Neuronal stem cell (in vitro differentiated cells): ENCODE results near the gene CHPF2.

Experiments used
- DNase-seq: peaks from one replicate; pipeline ENCODE4 v3.0.0-alpha.2; 2013; ENCODE audit warnings: low spot score
- H2AFZ ChIP-seq: one replicate; pipeline ENCODE4 v1.6.1; 2013; ENCODE audit warnings: mild to moderate bottlenecking, low read length, inconsistent platforms
- H2AK5ac ChIP-seq: 2 replicates; pipeline ENCODE4 v1.6.1; 2013; ENCODE audit warnings: low read depth, mild to moderate bottlenecking, inconsistent platforms, low read length, moderate library complexity, mixed read lengths
- H2BK120ac ChIP-seq: 2 replicates; pipeline ENCODE4 v1.6.1; 2013; ENCODE audit warnings: low read depth, mild to moderate bottlenecking, inconsistent platforms, low read length, moderate library complexity, mixed read lengths
- H2BK12ac ChIP-seq: one replicate; pipeline ENCODE4 v1.6.1; 2013; ENCODE audit warnings: low read length, inconsistent platforms
- H2BK15ac ChIP-seq: 2 replicates; pipeline ENCODE4 v1.6.1; 2013; ENCODE audit warnings: mild to moderate bottlenecking, low read length, inconsistent platforms, mixed read lengths
- H2BK5ac ChIP-seq: one replicate; pipeline ENCODE4 v1.6.1; 2013; ENCODE audit warnings: inconsistent platforms, mild to moderate bottlenecking, low read length, moderate library complexity
- H3K14ac ChIP-seq: one replicate; pipeline ENCODE4 v1.6.1; 2013; ENCODE audit warnings: low read length, inconsistent platforms
- H3K18ac ChIP-seq: 2 replicates; pipeline ENCODE4 v1.6.1; 2013; ENCODE audit warnings: low read length, inconsistent platforms
- H3K23ac ChIP-seq: 2 replicates; pipeline ENCODE4 v1.6.1; 2013; ENCODE audit warnings: low read depth, mild to moderate bottlenecking, mixed read lengths, low read length, inconsistent platforms; ENCODE audit not compliant: poor library complexity
- H3K27ac ChIP-seq: replicated peaks from 3 replicates; pipeline ENCODE4 v1.5.1; 2013; ENCODE audit warnings: low read length, inconsistent platforms
- H3K27me3 ChIP-seq, 3 experiments: 2 replicates each; pipeline ENCODE4 v1.6.1; 2013; ENCODE audit warnings: low read length in 3 of 3, mild to moderate bottlenecking in 2 of 3, inconsistent platforms in 1 of 3, low read depth in 1 of 3, mixed read lengths in 1 of 3, moderate library complexity in 1 of 3; ENCODE audit not compliant: control insufficient read depth in 3 of 3, insufficient read depth in 3 of 3
- H3K36me3 ChIP-seq, 2 donors: replicated peaks in 1 of 2; 2 replicates each; pipeline ENCODE4 v1.6.1; 2013; ENCODE audit warnings: low read length in 2 of 2; ENCODE audit not compliant: control insufficient read depth in 2 of 2, insufficient read depth in 2 of 2
- H3K4ac ChIP-seq: 2 replicates; pipeline ENCODE4 v1.6.1; 2013; ENCODE audit warnings: inconsistent platforms, mild to moderate bottlenecking, low read length, moderate library complexity
- H3K4me1 ChIP-seq, 2 donors: 1 replicate in 1 of 2; 2 replicates in 1 of 2; pipeline ENCODE4 v1.6.1; 2013; ENCODE audit warnings: low read length in 2 of 2, low read depth in 1 of 2; ENCODE audit not compliant: control insufficient read depth in 2 of 2, insufficient read depth in 1 of 2
- H3K4me2 ChIP-seq: one replicate; pipeline ENCODE4 v1.6.1; 2013; ENCODE audit warnings: mild to moderate bottlenecking, low read length, inconsistent platforms; ENCODE audit not compliant: insufficient read depth, poor library complexity, severe bottlenecking
- H3K4me3 ChIP-seq, 2 donors: 2 replicates each; pipeline ENCODE4 v1.5.1; 2013; ENCODE audit warnings: low read length in 2 of 2, mild to moderate bottlenecking in 2 of 2, inconsistent platforms in 1 of 2, moderate library complexity in 1 of 2
- H3K79me1 ChIP-seq: one replicate; pipeline ENCODE4 v1.6.1; 2013; ENCODE audit warnings: low read depth, mild to moderate bottlenecking, inconsistent platforms, low read length, moderate library complexity
- H3K9ac ChIP-seq: one replicate; pipeline ENCODE4 v1.6.1; 2013; ENCODE audit warnings: mild to moderate bottlenecking, low read depth, low read length, inconsistent platforms; ENCODE audit not compliant: poor library complexity
- H3K9me3 ChIP-seq, 2 donors: replicated peaks in 1 of 2; 2 replicates each; pipeline versions ENCODE3 to v1.6.1; 2013; ENCODE audit warnings: low read length in 2 of 2, mild to moderate bottlenecking in 2 of 2, inconsistent platforms in 1 of 2, low read depth in 1 of 2, mixed read lengths in 1 of 2, moderate library complexity in 1 of 2; ENCODE audit not compliant: control insufficient read depth in 2 of 2, insufficient read depth in 1 of 2
- H4K8ac ChIP-seq: one replicate; pipeline ENCODE4 v1.6.1; 2013; ENCODE audit warnings: low read depth, mild to moderate bottlenecking, inconsistent platforms, low read length, moderate library complexity
- H4K91ac ChIP-seq: one replicate; pipeline ENCODE4 v1.6.1; 2013; ENCODE audit warnings: low read length, low read depth, mild to moderate bottlenecking, inconsistent platforms; ENCODE audit not compliant: poor library complexity
- WGBS, 2 donors: extraction: QIAGEN DNeasy Blood & Tissue Kit; methylation state at CpG; one replicate each; pipeline ENCODE4 v1.1.7; 2013; ENCODE audit warnings: missing lambda C conversion rate in 2 of 2, mixed read lengths in 1 of 2; ENCODE audit not compliant: insufficient read length in 2 of 2, insufficient replicate concordance in 1 of 2; ENCODE audit errors: extremely low coverage in 2 of 2; 5-methylcytosine and 5-hydroxymethylcytosine counted together

CHPF2 gene

DNA sequence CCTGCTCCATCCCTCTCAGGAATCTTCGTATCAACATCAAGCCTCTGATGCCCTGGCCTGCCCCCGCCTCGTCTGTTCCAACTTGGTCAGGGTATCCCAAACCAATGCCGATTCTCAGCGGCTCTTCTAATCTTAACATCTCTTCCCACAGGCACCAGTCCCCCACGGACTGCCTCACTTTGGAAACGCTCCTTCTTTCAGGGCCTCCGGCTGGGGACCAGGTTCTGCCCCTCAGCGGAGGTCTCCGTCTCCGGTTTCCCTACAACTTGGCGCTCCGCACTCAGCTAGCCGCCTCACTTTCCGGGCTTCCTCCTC lies 5.8 kb upstream of the CHPF2 start:
- H2BK5ac ChIP-seq = peak overlapping the region; percentile 68
- no peak overlapping the region for H3K4ac ChIP-seq
- no peak overlapping the region for H3K14ac ChIP-seq
- H3K4me3 ChIP-seq = peak overlapping the region; percentile 84 to 88
- H2BK12ac ChIP-seq = no peak overlapping the region
- no peaks in the 10 kb centered on the region for H3K27me3 ChIP-seq
- peak overlapping the region; percentile 85 for H2AFZ ChIP-seq
- no peak overlapping the region for H4K8ac ChIP-seq
- H3K27ac ChIP-seq = no peak overlapping the region
- no peak overlapping the region for H2BK15ac ChIP-seq
- peaks cover 6% of the 10 kb centered on the region for H3K79me1 ChIP-seq
- H2BK120ac ChIP-seq = no peak overlapping the region
- H3K9me3 ChIP-seq = no peaks in the 10 kb centered on the region
- no peak for DNase-seq
- H3K9ac ChIP-seq = peak overlapping the region; percentile 98
- H3K23ac ChIP-seq = peak overlapping the region; percentile 96
- H4K91ac ChIP-seq = no peak overlapping the region
- WGBS, 2 donors = no CpG with 5 or more reads among the region's 15 CpGs
- H2AK5ac ChIP-seq = no peak overlapping the region
- peaks cover 7 to 17% of the 10 kb centered on the region in 2 donors for H3K4me1 ChIP-seq
- H3K36me3 ChIP-seq = peaks cover 26 to 44% of the 10 kb centered on the region in 2 donors
- peak overlapping the region; percentile 7 for H3K18ac ChIP-seq
- peak overlapping the region; percentile 80 for H3K4me2 ChIP-seq

DNA sequence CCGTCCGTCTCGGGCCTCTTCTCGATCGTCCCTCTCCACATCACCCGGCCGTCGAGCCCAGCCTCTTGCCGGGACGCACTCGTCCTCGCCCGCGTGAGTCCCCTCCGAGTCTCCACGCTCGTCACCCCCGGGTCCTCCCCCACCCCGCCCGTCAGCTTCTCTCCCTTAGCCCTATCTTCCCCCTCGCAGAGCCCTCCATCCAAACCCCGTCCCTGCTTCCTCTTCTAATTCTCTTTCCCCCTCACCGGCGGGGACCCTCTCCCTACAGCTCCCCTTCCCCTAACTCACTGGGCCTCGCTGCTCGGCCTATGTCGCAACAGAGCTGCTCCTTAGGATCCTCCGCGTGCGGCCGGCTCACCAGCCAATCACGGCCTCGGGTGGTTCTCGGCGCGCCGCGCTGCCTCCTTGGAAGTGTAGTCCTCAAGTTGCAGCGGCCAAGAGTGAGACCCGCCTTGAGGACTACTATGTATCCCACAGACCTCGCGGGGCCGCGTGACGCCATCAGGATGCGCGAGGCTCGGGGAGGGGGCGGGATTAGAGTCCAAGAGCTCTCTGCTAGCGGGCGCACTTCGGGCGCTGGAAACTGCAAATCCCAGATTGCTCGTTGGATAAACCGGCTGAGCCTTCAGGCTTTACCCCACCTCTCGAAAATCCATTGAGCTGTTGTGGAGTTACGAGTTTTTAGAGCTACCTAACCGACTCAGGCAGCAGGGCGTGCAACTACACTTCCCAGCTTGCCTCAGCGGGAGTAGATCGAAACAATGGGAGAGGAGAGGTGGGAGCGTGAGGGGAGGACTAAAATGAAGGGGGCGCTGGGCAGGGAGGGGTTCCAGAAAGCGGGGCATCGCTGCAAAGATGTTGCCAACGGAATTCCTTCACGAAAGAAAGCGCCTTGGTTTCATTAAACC lies 5.2 kb upstream of the CHPF2 start, which contains the start of gene ABCF2:
Gene ABCF2, minus strand, starts transcription at position 331 of the 908 bp plus-strand sequence. CDS start 747 bp downstream, outside the sequence.
- Histone ChIP-seq H3K23ac (peak within 1 kb of the TSS; percentile 96), H3K4ac (no peak within 1 kb of the TSS), H3K4me3 (peak within 1 kb of the TSS; percentile 84 to 88), H2BK12ac (no peak within 1 kb of the TSS), H4K8ac (no peak within 1 kb of the TSS), H3K9ac (peak within 1 kb of the TSS; percentile 98), H2BK5ac (peak within 1 kb of the TSS; percentile 68), H3K27me3 (no peaks in the 10 kb centered on the region), H3K79me1 (peaks cover 6% of the 10 kb centered on the region), H2AFZ (peak within 1 kb of the TSS; percentile 90), H3K14ac (no peak within 1 kb of the TSS), H2AK5ac (no peak within 1 kb of the TSS), H2BK120ac (no peak within 1 kb of the TSS), H3K9me3 (no peaks in the 10 kb centered on the region), H3K27ac (peak within 1 kb of the TSS; percentile 96), H3K4me1 (peaks cover 7 to 17% of the 10 kb centered on the region in 2 donors), H3K18ac (peak within 1 kb of the TSS; percentile 55), H2BK15ac (no peak within 1 kb of the TSS), H3K4me2 (peak within 1 kb of the TSS; percentile 80), H3K36me3 (peaks cover 23 to 38% of the 10 kb centered on the region in 2 donors), H4K91ac (no peak within 1 kb of the TSS)
- DNase-seq = peak; percentile 99
- no CpG with 5 or more reads among the region's 68 CpGs for WGBS, 2 donors

DNA sequence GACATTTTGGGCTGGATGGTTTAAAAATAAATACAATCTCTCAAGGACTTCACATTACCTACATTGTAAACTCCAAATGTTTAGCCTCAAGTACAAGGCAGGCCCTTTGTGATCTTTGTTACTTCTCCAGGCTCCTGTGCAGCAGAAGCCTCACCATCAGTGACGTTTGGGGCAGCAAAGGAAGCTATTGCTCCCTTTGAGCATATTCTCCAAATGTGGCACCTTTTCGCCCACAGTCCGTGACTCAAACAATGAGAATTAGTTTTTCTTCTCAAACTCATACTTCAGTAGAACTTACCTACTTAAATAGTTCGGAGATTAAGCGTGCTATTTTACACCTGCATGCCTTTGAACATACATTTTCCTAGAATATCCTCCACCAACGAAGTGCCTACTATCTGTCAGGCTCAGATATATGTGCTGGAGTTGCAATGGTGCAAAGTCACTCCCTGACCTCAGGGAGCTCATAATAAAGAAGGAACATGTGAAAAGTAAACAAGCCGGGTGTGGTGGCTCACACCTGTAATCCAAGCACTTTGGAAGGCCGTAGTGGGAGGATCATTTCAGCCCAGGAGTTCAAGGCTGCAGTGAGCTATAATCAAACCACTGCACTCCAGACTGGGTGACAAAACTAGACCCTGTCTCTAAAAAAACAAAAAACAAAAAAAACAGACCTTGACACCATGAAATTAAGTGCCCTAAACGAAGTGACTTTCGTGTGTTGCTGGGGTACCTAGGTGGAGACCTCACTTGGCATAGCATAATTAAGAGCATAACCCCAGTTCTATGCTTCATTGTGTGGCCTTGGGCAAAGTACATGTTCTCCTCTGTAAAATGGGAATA lies 4.0 kb upstream of the CHPF2 start:
- no peak overlapping the region for H3K14ac ChIP-seq
- no peak overlapping the region for H3K4ac ChIP-seq
- no peak overlapping the region for H3K9ac ChIP-seq
- peak overlapping the region; percentile 78 for H3K4me2 ChIP-seq
- H2BK5ac ChIP-seq = no peak overlapping the region
- H2BK15ac ChIP-seq = no peak overlapping the region
- H3K4me1 ChIP-seq = peaks cover 11 to 18% of the 10 kb centered on the region in 2 donors
- no peak overlapping the region for H3K23ac ChIP-seq
- DNase-seq = no peak
- peak overlapping the region in 1 of 2 donors; percentile 88 for H3K4me3 ChIP-seq
- no peak overlapping the region for H2BK120ac ChIP-seq
- H3K79me1 ChIP-seq = peaks cover 14% of the 10 kb centered on the region
- WGBS, 2 donors = no CpG with 5 or more reads among the region's 10 CpGs
- H4K8ac ChIP-seq = no peak overlapping the region
- peak overlapping the region; percentile 90 for H2AFZ ChIP-seq
- H3K27ac ChIP-seq = peak overlapping the region; percentile 96
- no peak overlapping the region for H2BK12ac ChIP-seq
- no peak overlapping the region for H2AK5ac ChIP-seq
- H3K36me3 ChIP-seq = peaks cover 15 to 27% of the 10 kb centered on the region in 2 donors
- H3K9me3 ChIP-seq = no peaks in the 10 kb centered on the region
- H4K91ac ChIP-seq = no peak overlapping the region
- H3K27me3 ChIP-seq = no peaks in the 10 kb centered on the region
- no peak overlapping the region for H3K18ac ChIP-seq

DNA sequence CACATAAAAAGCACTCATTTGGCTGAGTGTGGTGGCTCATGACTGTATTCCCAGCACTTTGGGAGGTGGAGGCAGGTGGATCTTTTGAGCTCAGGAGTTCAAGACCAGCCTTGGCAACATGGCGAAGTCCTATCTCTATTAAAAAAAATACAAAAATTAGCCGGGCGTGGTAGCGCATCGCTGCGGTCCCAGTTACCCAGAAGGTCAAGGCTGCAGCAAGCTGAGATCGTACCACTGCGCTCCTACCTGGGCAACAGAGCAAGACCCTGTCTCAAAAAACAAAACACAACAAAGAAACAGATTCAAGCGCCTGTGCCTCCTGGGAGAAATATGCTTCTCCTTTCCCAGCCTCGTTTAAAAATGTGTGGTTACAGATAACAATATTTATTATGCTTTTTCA lies 3.0 kb upstream of the CHPF2 start:
- Histone ChIP-seq H3K79me1 (peaks cover 18% of the 10 kb centered on the region), H3K4me1 (peaks cover 17 to 21% of the 10 kb centered on the region in 2 donors), H3K23ac (no peak overlapping the region), H3K9me3 (no peaks in the 10 kb centered on the region), H2BK15ac (no peak overlapping the region), H2BK12ac (no peak overlapping the region), H2BK5ac (no peak overlapping the region), H3K27ac (no peak overlapping the region), H3K14ac (no peak overlapping the region), H2AFZ (no peak overlapping the region), H3K18ac (no peak overlapping the region), H2AK5ac (no peak overlapping the region), H3K27me3 (no peaks in the 10 kb centered on the region), H3K36me3 (peaks cover 6 to 19% of the 10 kb centered on the region in 2 donors), H4K8ac (no peak overlapping the region), H4K91ac (no peak overlapping the region), H3K4me2 (no peak overlapping the region), H2BK120ac (no peak overlapping the region), H3K4me3 (no peak overlapping the region), H3K9ac (no peak overlapping the region), H3K4ac (no peak overlapping the region)
- no CpG with 5 or more reads among the region's 10 CpGs for WGBS, 2 donors
- DNase-seq = no peak
